NCI-H128 (cell line): ENCODE data around the gene THSD4.

ENCODE experiments used
- DNase-seq: peaks from one replicate; lab custom pipeline; 2025; ENCODE audit not compliant: unreplicated experiment; lab: John Stamatoyannopoulos, UW

Gene THSD4

GRCh38 chr15:71758711-71759110 lies 643.4 kb downstream of the THSD4 start:
- no peak for DNase-seq

- DNase-seq = no peak
Observed at GRCh38 chr15:71760852-71761251, 645.6 kb downstream of the THSD4 start.

- DNase-seq = no peak
Observed at GRCh38 chr15:71761649-71762048, 646.4 kb downstream of the THSD4 start.

GRCh38 chr15:71768184-71768583 lies 652.9 kb downstream of the THSD4 start:
- DNase-seq = no peak

- no peak for DNase-seq
Observed at GRCh38 chr15:71773206-71773859, 658.1 kb downstream of the THSD4 start.

GRCh38 chr15:71775856-71776255 lies 660.6 kb downstream of the THSD4 start:
- DNase-seq = no peak

- DNase-seq = no peak
Observed at GRCh38 chr15:71776304-71776703, 661.0 kb downstream of the THSD4 start.

GRCh38 chr15:71777216-71777943 lies 662.1 kb downstream of the THSD4 start:
- no peak for DNase-seq

- DNase-seq = no peak
Observed at GRCh38 chr15:71779073-71779797, 664.0 kb downstream of the THSD4 start.

- DNase-seq = no peak
Observed at GRCh38 chr15:71780115-71780976, 665.1 kb downstream of the THSD4 start.

- no peak for DNase-seq
Observed at GRCh38 chr15:71781179-71781964, 666.1 kb downstream of the THSD4 start.

GRCh38 chr15:71781965-71782265 lies 666.6 kb downstream of the THSD4 start:
- DNase-seq = no peak

- DNase-seq = no peak
Observed at GRCh38 chr15:71782422-71783165, 667.3 kb downstream of the THSD4 start.

GRCh38 chr15:71784719-71785118 lies 669.4 kb downstream of the THSD4 start:
- DNase-seq = no peak

GRCh38 chr15:71785996-71786395 lies 670.7 kb downstream of the THSD4 start:
- DNase-seq = no peak

- no peak for DNase-seq
Observed at GRCh38 chr15:71786673-71787072, 671.4 kb downstream of the THSD4 start.

- DNase-seq = no peak
Observed at GRCh38 chr15:71788646-71789579, 673.6 kb downstream of the THSD4 start.

- no peak for DNase-seq
Observed at GRCh38 chr15:71789616-71790015, 674.3 kb downstream of the THSD4 start.

GRCh38 chr15:71790081-71790480 lies 674.8 kb downstream of the THSD4 start:
- DNase-seq = no peak
